ENCODE data around the gene YIPF6.
"Not testable (repeated sequence)": the region's sequence is repeated elsewhere in the genome, so short reads cannot be mapped to it uniquely, and the experiment has no call there.

DNA sequence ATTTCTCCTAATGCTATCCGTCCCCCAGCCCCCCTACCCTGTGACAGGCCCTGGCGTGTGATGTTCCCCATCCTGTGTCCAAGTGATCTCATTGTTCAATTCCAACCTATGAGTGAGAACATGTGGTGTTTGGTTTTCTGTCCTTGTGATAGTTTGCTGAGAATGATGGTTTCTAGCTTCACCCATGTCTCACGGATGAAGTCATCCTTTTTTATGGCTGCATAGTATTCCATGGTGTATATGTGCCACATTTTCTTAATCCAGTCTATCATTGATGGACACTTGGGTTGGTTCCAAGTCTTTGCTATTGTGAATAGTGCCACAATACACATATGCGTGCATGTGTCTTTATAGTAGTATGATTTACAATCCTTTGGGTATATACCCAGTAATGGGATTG, 61.1 kb downstream of the YIPF6 start:
- TF ChIP-seq POLR2A (IDR thresholded peaks at IDR 0.05; ENCODE audit: low read depth, low read length); EZH2 (IDR thresholded peaks at IDR 0.05; ENCODE audit: borderline replicate concordance, low read depth, low read length, severe bottlenecking); JUN (IDR thresholded peaks at IDR 0.05; ENCODE audit: borderline replicate concordance, insufficient read depth, insufficient read length, low read depth); POLR2AphosphoS5 (IDR thresholded peaks at IDR 0.05; ENCODE audit: insufficient read depth, low read depth, low read length); FOS (IDR thresholded peaks at IDR 0.05; ENCODE audit: borderline replicate concordance, insufficient read depth, low read length); GATA2 (IDR thresholded peaks at IDR 0.05; ENCODE audit: insufficient read depth, insufficient read length, low read depth, low read length); MYC (IDR thresholded peaks at IDR 0.05; ENCODE audit: low read depth, low read length): not testable (repeated sequence)
- TF ChIP-seq, protein P1, sequence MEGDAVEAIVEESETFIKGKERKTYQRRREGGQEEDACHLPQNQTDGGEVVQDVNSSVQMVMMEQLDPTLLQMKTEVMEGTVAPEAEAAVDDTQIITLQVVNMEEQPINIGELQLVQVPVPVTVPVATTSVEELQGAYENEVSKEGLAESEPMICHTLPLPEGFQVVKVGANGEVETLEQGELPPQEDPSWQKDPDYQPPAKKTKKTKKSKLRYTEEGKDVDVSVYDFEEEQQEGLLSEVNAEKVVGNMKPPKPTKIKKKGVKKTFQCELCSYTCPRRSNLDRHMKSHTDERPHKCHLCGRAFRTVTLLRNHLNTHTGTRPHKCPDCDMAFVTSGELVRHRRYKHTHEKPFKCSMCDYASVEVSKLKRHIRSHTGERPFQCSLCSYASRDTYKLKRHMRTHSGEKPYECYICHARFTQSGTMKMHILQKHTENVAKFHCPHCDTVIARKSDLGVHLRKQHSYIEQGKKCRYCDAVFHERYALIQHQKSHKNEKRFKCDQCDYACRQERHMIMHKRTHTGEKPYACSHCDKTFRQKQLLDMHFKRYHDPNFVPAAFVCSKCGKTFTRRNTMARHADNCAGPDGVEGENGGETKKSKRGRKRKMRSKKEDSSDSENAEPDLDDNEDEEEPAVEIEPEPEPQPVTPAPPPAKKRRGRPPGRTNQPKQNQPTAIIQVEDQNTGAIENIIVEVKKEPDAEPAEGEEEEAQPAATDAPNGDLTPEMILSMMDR (IDR thresholded peaks at IDR 0.05; ENCODE audit: extremely low read depth in 1 of 2, insufficient read depth in 1 of 2, low read depth in 1 of 2, low read length in 2 of 2) = not testable (repeated sequence)
- TF ChIP-seq, protein P2, sequence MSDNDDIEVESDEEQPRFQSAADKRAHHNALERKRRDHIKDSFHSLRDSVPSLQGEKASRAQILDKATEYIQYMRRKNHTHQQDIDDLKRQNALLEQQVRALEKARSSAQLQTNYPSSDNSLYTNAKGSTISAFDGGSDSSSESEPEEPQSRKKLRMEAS (IDR thresholded peaks at IDR 0.05; ENCODE audit: insufficient read depth, insufficient read length) = not testable (repeated sequence)
